Prostate gland (tissue), 2 donors: ENCODE data around the gene SLC25A23.

Experiments
- POLR2A ChIP-seq: fragments of 450-650 bp; IDR thresholded peaks from one replicate; pipeline ENCODE4 v1.6.1; 2016; ENCODE audit warnings: antibody characterized with exemption, mild to moderate bottlenecking
- TF ChIP-seq, protein P1 (sequence below), 4 experiments: fragments of 200-600 bp in 2 of 4; fragments of 450-650 bp in 2 of 4; sonication (generic) in 2 of 4; IDR thresholded peaks; 1 replicate in 3 of 4; 2 replicates in 1 of 4; pipeline ENCODE4 v1.5.1; 2016 to 2019; ENCODE audit warnings: antibody characterized with exemption in 4 of 4, mild to moderate bottlenecking in 2 of 4, moderate library complexity in 2 of 4

DNA sequence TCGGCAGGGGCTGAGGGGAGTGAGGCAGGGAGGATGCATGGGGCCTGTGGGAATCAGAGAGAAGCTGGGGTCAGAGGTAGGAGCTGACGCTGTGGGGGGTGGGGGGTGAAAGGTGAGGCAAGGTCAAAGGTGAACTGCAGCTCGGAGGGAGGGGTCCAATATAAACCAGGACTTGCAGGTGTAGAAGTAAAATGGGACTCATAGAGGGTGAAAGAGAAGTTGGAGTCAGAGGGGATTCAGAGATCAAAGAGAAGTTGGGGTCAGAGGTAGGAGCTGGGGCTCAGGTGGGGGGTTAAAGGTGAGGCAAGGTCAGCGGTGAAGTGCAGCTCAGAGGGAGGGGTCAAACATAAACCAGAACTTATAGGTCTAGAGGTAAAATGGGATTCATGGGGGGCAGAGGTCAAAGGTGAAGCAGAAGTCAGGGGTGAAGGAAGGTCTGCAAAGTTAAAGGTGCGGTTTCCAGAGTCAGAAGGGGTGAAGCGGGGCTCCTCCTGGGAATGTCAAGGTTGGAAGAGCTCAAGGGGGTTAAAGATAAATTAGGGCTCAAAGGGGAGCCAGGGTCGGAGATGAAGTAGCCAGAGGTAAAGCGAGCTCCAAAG, 34.9 kb upstream of the SLC25A23 start:
- TF ChIP-seq, protein P1, sequence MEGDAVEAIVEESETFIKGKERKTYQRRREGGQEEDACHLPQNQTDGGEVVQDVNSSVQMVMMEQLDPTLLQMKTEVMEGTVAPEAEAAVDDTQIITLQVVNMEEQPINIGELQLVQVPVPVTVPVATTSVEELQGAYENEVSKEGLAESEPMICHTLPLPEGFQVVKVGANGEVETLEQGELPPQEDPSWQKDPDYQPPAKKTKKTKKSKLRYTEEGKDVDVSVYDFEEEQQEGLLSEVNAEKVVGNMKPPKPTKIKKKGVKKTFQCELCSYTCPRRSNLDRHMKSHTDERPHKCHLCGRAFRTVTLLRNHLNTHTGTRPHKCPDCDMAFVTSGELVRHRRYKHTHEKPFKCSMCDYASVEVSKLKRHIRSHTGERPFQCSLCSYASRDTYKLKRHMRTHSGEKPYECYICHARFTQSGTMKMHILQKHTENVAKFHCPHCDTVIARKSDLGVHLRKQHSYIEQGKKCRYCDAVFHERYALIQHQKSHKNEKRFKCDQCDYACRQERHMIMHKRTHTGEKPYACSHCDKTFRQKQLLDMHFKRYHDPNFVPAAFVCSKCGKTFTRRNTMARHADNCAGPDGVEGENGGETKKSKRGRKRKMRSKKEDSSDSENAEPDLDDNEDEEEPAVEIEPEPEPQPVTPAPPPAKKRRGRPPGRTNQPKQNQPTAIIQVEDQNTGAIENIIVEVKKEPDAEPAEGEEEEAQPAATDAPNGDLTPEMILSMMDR (IDR thresholded peaks at IDR 0.05): no peak
- TF ChIP-seq POLR2A: no peak
